Activated CD4-positive, alpha-beta T cell treated with anti-CD3 and anti-CD28 coated beads, Interleukin-2, amount 50 U/mL, for 48 hours (primary cell): ENCODE measurements around the gene KIAA1671.

ENCODE experiments used
- DNase-seq, 2 experiments: peaks; one replicate each; pipeline ENCODE4 v3.0.0-alpha.2; 2020

Gene KIAA1671

DNA sequence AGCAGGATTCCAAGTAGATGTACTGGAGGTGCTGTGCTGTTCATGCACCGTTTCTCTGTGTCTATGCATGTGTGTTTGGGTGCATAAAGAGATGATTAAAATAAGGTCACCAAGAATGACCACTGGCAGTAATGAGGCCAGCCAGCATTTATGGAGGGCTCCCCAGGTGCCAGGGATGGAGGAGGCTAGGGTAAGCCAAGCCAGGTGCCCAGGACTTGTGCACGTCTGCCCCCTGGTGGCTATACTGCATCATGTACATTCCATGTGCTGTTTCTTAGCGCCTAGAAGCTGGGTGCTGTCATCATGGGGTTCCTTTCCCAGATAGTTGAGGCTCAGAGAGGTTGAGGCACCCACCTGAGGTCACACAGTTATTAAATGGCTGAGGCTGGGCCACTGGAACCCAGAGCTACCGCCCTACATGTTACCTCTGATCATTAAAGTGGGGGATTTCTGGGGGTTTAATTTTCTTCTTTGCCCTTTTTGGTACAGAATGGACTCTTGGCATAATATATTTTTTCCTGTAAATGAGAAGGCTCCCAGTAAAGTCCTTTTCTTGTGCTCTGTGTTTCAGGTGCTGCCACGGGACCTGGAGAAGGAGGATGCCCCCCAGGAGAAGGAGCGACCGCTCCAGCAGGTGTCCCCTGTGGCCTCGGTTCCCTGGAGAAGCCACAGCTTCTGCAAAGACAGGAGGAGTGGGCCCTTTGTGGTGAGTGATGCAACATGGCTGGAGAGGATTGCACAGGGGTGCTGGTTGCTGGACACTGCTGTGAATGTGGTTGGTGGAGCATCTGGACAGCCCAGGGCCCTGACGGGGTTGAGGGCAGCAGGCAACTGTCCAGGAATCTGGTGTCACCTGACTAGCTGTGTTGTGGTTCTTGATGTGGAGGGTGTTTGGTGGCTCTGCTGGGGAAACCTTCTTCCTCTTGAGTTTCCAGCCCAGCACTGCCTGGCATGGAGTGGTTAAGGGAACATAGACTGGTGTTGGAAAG, 96.4 kb downstream of the KIAA1671 start:
- peak; percentile 76 to 81 for DNase-seq

DNA sequence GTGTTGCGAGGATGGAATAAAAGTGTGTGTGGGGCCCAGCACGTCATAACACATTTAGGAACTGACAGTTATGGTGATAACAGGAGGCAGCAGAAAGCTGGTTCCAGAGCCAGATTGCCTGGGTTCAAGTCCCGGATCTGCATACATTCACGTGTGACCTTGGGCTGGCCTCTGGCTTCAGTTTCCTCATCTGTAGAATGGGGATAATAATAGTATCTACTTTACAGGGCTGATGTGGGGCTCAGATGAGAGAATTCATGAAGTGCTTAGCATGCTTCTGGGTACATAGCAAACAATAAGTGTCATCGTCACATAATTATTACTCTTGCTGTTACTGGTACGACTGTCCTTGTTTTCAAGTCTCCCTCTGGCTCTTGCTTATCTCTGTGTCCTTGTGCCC, 97.3 kb downstream of the KIAA1671 start:
- DNase-seq: no peak

DNA sequence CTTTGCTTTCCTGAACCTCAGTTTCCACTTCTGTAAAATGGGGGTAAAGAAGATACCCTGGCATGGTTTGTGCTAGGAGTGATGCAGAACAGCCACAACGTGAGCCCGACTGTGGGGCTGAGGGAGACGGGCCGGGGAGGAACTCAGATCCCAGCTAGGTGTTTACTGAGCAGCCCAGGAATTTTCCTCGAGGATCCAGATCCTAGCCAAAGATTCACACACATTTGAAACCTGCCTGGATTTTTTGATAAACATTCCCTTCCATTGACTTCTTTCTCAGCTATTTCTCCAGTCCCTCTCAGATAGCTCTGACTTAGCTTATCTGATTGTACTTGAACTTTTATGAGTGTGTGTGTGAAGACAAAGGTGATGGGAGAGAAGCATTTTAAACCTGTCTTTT, 98.0 kb downstream of the KIAA1671 start:
- DNase-seq: no peak

DNA sequence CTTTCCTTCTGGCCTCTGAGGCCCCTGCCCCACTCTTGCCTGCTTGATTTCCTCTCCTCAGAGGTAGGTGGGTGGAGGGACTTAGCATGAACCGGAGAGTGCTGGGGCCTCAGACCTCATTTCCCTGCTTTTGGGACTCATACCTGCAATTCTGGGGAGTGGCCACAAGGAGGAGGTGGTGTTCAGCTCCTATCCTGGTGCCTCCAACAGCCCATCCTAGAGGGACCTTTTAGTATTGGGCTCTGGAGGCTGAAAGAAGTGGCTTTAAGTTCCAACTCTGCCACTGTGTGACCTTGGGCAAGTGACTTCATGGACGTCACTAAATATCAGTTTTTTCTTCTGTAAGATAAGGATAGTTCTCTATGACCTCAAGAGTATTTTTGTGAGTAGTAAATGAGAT, 98.6 kb downstream of the KIAA1671 start:
- no peak for DNase-seq

DNA sequence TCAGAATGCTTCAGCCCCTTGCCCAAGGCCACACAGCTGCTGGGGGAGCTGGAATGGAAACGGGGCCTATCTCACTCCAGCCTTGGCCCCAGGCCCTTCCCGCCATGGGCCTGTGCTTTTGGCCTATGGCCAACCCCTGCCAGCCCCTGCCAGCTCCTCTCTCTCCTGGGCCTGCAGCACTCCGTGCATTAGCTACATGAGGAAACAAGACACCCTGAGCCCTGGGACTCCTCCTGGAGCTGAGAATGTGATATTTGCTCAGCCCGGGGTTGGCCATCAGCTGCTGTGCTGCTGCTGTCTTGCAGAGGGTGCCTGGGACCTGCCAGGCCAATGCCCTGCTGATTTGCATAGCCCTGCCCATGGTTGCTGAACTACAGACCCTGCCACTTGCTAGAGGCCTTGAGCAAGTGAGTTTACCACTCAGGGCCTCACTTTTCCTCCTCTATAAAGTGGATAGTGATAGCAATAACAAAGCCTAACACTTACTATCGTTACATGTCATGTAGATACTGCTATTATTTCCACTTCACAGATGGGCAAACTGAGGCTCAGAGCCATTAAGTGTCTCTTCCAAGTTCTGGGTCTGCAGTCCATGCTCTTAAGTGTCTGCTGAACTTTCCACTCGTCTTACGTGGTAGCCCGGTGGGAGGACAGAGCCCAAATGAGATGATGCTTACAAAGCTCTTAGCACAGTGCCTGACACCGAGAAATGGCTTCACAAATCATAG, 99.6 kb downstream of the KIAA1671 start:
- DNase-seq: no peak

DNA sequence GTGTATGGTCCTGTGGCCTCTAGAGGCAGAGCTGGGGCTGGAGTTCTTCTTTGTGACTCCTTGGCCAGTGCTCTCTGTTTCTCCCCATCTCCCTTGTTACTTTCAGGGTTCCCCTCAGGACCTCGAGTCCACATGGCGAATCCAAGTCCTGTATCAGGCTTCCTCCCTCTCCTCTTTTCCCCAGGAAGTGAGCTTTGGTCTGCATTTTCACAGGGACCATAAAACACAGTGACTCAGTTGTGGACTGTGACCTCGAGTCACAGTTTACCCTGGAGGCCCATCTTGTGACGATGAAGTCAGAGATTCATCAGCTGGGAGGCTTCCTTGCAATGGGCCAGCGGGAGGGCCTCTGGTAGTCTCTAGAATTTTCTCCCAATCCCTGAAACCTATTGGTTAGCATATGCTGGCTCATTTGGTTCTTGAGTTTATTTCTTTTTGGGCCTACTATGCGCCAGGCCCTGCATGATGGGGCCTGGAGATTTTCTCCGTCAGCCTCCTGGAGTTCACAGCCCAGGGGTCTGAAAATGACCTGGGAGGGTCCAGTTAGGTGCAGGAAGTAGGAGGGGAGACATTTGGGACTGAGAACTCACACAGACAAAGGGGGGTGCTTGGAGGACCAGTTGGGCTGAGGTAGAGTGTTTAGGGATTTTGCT, 100.8 kb downstream of the KIAA1671 start:
- DNase-seq: no peak

DNA sequence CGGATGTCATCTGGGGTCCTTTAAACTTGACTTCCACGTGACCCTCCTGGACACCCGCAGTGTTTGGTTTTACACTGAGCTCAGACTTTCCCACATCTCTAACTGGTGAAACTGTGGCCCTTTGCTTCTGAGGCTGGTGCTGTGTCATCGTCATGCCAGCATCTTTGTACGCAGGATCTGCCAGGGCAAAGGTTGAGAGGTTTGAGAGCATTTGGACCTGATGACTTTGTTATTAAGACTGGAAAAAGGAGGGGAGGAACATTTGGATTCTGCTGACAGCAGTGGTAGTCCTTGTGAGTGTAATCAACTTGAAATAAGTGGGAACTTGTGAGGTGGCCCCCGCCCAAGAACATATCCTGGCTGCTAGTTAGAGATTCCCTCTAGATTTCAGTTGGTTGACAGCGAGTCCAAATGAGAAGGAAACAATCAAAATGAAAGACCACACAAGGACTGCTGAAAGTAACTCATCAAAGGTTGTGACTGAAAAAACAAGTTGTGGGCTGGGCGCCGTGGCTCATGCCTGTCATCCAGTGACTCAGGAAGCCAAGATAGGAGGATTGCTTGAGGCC, 102.5 kb downstream of the KIAA1671 start:
- DNase-seq: peak; percentile 79 to 86

DNA sequence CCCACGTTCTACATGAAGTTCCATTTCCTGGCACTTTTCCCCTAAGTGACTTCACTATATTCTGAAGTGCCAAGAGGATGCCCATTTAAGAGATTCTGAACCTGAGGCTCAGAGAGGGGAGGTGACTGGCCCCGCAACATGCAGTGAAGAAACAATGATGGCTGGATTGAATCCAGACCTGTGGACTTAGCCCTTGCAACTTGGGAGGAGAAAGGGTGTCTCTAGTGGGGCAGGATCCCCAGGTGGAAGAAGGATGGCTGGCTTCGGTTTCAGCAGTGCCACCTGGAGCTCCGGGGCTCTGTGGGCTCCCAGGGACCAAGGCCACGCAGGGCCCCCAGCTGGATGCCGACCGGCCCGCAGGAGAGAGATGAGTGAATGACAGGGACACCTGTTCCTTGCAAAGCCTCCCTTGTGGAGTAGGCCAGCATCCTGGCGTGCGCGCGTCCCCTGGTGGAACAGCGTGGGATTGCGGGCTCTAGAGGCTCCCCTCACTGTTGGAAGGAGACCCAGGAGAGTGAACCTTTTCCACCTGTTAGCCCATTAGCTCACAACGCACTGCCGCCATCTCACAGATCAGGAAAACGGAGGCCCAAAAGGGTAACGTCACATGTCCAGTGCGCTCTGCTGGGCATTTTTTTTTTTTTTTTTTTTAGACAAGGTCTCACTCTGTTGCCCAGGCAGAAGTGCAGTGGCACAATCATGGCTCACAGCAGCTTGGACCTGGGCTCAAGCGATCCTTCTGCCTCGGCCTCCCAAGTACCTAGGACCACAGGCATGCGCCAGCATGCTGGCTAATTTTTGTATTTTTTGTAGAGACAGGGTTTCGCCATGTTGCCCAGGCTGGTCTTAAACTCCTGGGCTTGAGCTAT, 104.7 kb downstream of the KIAA1671 start:
- DNase-seq: peak; percentile 90 to 92

DNA sequence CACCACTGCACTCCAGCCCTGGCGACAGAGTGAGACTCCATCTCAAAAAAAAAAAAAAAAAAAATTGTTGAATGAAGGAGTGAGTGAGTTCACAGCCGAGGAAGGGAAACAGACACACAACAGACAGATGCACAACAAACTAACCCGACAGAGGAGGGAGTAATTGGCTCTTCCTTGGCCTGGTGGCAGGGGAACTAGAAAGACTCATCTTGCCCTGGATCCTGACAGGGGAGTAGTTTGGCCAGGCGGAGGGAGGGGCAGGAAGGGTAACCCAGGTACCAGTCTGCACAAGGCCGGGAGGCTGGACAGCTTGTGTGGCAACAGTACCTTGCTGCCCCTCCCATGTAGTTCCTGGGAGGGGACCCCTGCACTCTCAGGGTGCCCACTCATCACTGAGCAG, 106.9 kb downstream of the KIAA1671 start:
- DNase-seq: no peak

DNA sequence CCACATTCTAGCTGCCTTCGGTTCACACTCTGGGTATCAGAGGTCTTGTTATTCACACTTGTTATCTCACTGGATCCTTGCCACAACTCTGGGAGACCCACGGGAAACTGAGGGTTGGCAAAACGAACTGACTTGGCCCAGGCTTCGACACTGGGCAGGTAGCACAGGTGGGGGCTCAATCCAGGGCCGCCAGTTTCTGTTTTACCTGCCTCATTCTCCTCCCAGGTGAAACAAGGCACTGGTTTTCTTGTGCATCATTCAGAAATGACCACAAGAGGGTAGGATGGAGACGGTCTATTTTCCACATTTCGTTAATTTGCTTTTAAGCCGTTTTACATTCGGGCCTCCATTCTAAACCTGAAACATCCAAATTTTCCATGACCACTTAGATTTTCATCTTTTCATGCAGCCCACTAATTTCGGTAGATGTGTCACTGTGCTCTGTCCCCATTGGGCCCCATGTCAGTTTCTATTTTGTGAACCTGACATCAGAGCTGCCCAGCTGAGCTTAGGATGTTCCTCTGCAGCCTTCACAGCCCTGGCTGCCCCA, 108.1 kb downstream of the KIAA1671 start:
- peak; percentile 45 to 64 for DNase-seq

DNA sequence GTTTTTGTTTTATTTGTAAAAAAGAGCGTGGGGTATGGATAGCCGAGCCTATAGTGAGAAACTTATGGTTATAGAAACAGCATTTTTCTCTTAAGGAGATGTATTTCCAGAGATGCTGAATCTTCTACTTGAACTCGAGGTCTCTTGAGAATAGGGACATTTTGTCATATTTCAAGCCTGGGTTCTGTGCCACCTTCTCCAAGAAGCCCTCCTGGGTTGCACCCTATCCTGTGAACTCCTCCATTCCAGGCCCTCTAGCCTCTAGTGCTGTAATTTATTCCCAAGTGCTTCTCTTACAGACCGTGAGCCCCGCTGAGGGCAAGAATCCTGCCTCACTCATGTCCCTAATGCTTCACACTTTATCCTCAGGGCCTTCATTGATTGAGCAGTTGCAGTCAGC, 108.6 kb downstream of the KIAA1671 start:
- DNase-seq: no peak

DNA sequence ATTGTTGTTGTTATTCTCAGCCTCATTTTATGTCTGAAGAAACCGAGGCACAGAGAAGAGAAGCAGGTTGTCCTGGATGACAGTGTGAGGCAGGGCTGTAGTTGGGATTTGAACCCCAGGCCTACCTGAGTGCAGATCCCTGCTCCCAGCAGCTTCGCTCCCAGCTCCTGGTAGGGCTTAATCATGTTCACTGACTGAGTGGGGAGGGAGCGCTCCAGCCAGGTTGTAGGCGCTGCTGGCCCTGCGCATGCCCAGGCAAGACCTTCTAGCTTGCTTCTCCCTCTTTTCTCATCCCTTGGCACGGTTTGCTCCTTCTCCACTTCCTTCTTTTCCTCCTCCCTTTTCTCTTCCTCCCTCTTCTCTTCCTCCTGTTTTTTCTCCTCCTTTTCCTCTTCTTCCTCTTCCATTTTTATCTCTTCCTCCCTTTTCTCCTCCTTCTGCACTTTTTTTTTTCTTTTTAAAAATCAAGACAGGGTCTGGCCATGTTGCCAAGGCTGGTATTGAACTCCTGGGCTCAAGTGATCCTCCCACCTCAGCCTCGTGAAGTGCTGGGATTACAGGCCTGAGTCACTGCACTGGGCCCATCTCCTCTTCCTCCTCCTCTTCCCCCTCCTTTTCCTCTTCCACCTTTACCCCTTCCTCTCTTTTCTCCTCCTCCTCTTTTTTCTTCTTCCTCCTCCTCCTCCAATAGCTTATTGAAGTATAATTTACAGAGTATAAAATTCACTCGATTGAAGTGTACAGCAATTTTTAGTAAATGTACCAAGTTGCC, 109.3 kb downstream of the KIAA1671 start:
- no peak for DNase-seq

DNA sequence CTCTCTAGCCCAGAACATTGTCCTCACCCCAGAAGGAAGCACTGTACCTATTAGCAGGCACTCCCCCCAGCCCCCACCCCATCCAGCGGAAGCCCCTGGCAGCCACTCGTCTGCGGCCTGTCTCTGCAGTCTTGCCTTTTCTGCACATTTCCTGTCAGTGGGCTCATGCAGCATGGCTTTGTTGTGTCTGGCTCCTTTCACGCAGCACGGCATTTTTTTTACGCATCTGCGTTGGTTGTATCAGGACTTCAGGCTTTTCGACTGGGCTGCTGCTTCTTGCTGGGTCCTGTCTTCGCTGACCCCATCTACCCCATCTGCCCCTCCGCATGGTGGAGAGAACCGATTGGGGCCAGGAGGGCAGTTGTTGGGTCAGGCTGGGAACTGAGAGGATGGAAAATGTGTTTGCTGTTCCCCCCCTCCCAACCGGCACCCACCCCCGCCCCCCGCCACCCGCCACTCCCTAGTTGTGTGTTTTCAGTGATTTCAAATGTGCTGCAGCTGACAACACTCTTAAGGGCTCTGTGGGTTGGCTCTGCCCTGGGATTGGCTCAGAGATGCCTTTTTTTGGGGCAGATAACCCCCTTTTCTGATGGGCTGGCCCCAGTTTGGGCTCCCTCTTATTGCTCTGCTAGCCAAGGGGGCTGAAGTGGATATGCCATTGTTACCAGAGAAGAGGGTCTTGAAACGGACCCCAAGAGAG, 110.0 kb downstream of the KIAA1671 start:
- peak; percentile 34 to 54 for DNase-seq

DNA sequence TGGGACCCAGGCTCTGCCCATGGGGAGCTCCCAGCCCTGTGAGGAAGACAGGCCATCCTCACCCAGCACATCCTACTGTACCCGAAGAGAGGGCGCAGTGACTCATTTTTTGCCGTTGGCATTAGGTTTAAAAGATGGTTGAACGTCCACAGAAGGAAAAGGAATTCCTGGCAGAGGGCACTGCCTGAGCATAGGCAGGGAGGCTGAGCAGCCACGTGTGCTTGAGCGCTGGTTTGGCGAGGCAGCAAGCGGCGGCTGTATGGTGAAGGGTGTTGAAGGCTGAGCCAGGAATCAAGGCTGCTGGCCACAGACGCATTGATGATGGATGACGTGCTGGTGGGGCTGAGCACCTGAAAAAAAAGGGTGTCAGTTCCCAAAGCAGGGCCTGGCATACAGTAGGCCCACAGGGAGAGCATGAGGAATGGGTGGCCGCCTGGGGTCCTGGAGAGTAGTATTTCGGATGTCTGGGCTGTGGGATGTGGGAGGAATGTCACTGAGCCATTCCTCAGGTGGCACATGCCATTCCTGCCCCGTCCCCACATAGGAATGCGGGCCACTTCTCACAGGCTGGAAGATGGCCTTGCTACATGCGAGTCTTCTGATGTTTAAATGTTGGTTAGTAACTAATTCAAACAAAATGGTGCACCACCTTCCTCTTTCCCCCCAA, 112.5 kb downstream of the KIAA1671 start:
- DNase-seq: no peak

DNA sequence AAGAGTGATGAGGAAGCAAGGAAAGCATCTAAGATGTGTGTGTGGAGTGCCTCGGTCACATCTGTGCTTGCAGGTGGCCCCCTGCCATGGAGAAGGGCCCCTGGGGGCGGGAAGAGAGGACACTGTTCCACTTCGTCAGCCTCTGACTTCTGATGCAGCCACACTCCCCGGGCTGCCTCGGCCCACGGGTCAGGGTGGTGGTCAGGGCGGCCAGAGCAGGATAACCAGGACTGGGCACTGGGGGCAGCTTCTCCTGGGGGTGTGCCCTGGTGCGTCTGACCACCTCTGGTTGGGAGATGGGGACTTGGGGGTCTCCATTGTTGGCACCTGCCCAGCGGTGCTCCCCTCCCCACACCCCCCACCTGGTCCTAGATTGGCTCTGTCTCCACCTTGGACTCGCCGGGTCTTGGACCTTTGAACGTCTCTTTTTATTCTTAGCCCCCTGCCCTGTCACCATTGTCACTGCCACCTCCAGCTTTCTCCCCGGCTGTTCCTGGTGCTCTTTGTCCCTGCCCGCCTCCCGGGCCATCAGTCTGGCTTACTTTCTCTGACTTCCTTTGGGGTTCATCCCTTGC, 114.4 kb downstream of the KIAA1671 start:
- DNase-seq: no peak

DNA sequence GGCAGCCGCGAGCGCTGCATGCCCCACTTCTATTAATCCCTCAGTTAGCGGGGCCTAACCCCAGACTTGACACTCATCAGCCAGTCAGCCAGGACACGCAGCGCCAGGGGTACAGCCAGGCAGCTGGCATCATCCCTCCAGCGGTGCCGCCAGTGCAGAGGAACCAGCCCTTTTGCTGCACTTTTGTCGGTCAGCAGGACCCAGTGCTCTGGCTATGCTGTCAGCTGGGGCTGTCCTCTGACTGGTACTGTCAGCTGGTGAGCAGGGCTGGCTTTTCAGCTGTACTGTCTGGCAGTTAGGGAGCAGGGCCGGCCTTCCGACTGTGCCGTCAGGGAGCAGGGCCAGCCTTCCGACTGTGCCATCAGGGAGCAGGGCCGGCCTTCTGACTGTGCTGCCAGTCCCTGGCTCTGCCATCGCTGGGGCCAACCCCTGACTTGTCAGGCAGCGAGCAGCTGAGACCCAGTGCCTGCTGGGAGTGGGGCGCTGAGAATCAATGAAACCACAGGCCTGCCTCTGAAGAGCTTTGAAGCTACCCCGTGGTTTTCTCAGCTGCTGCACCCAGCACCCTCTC, 115.4 kb downstream of the KIAA1671 start:
- peak; percentile 65 to 73 for DNase-seq

DNA sequence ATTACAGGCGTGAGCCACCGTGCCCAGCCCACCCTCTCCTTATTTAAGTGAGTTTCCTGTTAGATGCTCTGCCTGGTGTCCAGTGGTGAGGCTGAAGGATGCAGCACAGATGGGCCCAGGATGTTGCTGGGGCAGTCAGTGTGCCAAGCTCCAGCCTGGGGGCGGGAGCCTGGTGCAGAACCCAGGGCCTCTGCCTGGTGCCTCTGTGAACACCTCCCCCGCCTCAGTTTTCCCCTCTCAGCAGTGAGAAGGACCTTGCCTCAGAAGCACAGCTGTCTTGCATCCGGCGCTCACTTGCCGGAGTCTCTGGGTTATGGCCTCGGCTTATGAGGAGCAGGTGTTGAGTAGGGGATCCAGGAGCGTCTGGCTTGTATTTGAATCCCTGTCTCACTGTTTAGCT, 116.2 kb downstream of the KIAA1671 start:
- peak; percentile 45 to 57 for DNase-seq

DNA sequence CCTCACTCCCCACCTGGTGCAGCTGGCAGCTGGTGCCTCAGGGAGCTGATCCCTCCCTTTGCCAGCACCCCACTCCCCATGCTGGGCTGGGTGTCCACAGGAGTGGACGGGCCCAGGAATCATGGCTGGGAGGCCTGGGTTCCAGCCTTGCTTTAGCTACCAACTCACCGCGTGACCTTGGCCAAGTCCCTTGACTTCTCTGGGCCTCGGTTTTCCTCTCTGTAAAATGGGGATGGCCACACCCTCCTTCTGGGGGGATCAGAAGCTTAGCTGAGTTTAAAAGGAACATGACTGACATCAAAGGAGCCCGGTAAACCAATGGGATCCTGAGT, 116.9 kb downstream of the KIAA1671 start:
- DNase-seq: no peak
